Endothelial cell of hepatic sinusoid (primary cell): ENCODE measurements around the gene THTPA.
"Not testable (repeated sequence)": the region's sequence is repeated elsewhere in the genome, so short reads cannot be mapped to it uniquely, and the experiment has no call there.

Experiments used
- in situ Hi-C: cut with HindIII; loops from 2 replicates; pipeline ENCODE4 v1.10.0; 2017; ENCODE audit warnings: low sequenced_read_pairs

The THTPA gene

DNA sequence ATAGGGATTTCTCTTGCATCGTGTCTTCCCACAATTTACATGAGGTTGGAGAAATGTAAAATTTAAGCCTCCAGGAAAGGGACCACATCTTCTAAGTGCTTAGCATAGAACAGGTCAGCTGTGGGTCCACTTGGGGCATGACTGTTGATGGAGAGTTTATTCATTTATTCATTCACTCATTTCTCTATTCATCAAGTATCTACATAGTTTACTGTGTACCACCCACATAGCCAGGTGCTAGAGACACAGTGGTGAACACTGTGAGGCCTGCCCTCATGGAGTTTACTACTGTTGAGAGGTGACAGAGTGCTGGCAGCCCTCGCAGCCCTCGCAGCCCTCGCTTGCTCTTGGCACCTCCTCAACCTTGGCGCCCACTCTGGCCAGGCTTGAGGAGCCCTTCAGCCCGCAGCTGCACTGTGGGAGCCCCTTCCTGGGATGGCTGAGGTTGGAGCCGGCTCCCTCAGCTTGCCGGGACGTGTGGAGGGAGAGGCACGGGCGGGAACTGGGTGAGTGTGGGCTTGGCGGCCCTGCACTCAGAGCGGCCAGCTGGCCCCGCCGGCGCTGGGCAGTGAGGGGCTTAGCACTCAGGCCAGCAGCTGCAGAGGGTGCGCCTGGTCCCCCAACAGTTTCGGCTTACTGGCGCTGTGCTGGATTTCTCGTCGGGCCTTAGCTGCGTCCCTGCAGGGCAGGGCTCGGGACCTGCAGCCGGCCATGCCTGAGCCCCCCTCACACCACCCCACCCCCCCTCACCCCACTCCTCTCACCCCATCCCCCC, 24.3 kb downstream of the THTPA start:
- in situ Hi-C loops = no loop called here

DNA sequence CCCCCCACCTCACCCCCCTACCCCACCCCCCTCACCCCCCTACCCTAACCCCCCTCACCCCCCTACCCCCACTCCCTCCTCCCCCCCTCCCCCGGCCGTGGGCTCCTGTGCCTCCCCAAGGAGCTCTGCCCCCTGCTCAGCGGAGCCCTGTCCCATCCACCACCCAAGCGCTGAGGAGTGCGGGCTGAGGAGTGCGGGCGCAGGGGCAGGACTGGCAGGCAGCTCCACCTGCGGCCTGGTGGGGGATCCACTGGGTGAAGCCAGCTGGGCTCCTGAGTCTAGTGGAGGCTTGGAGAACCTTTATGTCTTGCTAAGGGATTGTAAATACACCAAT, 24.8 kb downstream of the THTPA start:
- in situ Hi-C loops = no loop called here

DNA sequence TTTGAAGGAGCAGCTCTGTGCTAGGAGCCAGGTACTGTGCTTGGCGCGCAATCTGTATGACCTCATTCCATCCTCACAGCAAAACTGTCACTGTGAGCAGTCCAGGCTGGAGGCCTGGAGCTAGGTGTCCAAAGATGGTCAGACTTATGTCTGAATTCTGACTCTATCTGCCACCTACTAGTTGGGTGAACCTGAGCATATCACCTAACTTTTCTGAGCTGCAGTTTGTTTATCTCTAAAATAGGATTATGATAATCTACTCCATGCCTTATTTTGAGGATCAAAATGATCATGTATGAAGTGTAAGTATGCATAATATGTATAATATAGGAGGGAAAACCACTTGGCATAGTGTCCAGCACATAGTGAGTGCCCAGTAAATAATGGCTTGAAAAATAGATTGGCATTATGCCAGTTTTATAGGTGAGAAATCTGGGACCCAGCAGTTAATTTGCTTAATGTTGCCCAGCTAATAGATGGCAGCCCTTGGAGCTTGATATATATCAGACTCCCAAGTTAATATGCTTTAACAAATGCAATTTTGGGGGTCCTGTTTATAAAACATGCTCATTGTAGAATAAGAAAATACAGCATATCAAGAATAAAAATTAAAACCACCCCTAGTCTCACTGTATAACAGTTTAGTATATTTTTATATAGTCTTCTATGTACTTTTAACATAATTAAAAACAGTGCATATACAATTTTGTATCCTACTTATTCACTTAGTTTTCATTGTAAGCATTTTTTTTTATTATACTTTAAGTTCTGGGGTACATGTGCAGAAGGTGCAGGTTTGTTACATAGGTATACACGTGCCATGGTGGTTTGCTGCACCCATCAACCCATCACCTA, 27.1 kb downstream of the THTPA start:
- in situ Hi-C loops = no loop called here

DNA sequence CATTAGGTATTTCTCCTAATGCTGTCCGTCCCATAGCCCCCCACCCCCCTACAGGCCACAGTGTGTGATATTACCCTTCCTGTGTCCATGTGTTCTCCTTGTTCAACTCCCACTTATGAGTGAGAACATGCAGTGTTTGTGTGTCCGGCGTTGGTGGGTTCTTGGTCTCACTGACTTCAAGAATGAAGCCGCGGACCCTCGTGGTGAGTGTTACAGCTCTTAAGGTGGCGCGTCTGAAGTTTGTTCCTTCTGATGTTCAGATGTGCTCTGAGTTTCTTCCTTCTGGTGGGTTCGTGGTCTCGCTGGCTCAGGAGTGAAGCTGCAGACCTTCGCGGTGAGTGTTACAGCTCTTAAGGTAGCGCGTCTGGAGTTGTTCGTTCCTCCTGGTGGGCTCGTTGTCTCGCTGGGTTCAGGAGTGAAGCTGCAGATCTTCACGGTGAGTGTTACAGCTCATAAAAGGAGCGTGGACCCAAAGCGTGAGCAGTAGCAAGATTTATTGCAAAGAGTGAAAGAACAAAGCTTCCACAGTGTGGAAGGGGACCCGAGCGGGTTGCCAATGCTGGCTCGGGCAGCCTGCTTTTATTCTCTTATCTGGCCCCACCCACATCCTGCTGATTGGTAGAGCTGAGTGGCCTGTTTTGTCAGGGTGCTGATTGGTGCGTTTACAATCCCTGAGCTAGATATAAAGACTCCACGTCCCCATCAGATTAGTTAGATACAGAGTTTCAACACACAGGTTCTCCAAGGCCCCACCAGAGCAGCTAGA, 27.9 kb downstream of the THTPA start:
- in situ Hi-C loops = not testable (repeated sequence)

DNA sequence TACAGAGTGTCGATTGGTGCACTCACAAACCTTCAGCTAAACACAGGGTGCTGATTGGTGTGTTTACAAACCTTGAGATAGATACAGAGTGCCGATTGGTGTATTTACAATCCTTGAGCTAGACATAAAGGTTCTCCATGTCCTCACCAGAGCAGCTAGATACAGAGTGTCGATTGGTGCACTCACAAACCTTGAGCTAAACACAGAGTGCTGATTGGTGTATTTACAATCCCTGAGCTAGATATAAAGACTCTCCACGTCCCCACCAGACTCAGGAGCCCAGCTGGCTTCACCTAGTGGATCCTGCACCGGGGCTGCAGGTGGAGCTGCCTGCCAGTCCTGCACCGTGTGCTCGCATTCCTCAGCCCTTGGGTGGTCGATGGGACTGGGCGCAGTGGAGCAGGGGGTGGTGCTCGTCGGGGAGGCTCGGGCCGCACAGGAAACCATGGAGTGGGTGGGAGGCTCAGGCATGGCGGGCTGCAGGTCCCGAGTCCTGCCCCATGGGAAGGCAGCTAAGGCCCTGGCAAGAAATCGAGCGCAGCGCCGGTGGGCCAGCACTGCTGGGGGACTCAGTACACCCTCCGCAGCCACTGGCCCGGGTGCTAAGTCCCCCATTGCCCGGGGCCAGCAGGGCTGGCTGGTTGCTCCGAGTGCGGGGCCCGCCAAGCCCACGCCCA, 28.6 kb downstream of the THTPA start:
- in situ Hi-C loops = not testable (repeated sequence)

DNA sequence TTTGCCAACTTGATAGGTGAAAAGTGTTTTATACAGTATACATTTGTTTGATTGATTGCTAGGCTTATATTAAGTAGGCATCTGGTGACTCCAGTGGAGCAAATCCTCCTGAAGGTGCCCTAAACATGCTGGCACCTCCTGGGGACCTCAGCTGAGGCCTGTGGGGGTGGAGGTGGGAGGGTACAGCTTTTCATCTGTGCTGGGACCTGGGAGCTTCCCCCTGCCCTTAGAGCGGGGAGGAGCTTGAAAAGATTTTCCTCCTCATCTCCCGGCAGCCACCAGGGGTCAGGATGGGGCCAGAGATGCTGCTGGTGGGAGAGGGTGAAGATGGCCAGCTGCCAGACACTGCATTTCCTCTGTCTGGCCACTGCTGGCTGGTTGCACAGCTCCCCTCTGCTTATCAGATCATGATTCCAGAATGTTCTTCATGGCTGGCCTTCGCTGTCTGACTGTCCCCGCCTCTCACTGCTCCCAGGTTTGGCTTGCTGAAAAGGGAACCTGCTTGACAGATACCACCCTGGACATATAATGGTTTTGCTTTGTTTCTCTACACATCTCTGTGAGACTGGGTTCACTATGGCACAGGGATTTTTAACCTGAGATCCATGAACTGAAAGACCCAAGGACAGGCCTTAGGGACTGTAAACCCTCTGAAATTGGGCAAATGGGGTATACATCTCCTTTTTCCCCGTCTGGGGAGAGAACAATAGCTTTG, 33.0 kb downstream of the THTPA start:
- in situ Hi-C loops = no loop called here

DNA sequence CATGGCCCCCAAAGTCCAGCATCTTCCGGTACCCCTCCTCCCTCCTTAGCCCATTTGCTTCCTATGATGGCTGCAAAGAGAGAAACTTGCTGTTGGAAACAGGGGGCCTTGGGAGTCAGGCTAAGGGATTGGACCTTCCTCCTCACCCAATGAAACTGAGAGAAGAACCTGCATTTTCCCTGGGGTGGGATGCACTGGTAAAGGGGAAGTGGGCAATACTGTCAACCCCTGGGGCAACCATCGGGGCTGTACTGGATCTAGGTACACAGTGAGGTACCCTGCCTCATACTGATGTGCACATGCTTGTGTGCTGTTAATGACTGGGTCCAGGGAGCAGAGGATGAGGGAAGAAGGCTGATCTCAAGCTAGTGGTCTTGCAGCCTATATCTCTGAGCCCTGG, 33.5 kb downstream of the THTPA start:
- in situ Hi-C loops = no loop called here

DNA sequence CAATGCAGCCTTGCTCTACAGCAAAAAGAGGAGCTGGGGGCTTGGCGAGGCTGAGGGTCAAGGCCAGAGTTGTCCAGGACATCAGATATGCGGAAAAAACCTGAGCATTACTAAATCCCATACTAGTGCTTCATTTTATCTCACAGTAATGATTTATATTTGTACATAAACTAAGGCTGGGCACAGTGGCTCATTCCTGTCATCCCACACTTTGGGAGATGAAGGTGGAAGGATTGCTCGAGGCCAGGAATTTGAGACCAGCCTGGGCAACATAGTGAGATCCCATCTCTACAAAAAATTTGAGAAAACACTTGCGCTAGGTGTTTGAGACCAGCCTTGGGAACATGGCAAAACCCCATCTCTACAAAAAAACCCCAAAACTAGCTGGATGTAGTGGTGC, 34.1 kb downstream of the THTPA start:
- in situ Hi-C loops = no loop called here

DNA sequence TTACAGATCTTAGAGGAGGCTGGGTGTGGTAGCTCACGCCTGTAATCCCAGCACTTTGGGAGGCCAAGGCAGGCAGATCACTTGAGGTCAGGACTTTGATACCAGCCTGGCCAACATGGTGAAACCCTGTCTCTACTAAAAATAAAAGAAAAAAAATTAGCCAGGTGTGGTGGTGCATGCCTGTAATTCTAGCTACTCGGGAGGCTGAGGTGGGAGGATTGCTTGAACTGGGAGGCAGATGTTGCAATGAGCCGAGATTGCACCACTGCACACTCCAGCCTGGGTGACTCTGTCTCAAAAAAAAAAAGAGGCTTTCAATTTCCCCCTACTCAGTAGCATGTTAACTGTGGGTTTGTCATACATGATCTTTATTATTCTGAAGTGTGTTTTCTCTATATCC, 38.1 kb downstream of the THTPA start:
- in situ Hi-C loops = not testable (repeated sequence)

DNA sequence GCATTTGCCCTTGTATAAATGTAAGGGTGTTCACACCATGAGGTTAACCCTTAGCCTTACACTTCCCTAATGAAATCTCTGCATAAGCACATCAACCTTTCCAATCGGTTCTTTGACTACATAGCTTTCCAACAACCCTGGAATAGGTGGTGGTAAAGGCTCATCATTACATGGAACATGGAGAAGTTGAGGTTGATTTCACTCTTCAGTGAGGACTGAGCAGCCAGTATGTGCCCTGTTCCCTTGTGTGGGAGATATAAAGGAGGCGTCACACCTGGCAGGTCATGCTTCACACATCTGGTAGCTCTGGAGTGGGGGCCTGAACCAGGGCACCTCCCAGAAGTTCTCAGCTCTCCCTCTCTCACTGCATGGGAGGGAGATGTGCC, 44.2 kb downstream of the THTPA start:
- in situ Hi-C loops = no loop called here

DNA sequence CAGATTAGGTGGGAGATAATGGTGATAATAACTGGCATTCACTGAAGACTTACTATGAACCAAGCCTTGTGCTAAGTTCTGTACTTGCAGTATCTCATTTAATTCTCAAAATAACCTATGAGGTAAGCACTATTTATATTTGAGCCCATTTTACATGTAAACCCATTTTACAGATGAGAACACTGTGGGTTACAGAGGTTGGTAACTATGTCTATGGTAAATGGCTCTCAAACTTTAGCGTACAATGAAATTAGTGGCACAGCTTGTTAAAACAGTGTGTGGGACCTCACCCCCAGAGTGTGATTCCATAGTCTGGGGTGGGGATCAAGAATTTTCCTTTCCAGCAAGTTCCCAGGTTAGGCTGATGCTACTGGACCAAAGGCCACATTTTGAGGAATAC, 44.7 kb downstream of the THTPA start:
- in situ Hi-C loops = no loop called here

DNA sequence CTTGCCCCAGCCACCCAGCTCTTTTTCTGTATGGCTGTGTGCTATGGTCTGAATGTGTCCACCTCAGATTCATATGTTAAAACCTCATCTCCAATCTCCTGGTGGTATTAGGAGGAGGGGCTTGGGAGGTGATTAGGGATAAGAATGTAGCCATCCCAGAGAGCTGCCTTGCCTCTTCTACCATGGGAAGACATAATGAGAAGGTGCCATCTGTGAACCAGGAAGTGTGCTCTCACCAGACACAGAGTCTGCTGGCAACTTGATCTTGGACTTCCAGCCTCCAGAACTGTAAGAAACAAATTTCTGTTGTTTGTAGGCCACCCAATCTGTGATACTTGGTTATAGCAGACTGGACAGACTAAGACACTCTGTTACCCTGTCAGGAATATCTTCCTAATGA, 45.4 kb downstream of the THTPA start:
- in situ Hi-C loops = no loop called here

DNA sequence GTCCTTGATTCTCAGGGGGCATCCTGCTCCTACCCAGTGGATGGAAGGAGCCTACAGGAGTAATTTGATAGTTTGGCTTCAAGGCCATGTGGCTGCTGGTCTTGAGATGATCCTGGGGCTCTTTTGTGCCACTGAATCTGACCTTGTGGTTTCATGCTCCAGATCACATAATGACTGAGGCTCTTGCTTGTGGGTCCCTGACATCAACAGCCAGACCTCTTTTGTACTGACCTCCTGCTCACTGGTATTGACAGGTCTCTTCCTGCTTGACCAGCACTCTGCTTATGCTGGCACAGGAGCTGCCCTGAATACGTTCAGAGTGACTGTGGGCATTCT, 45.7 kb downstream of the THTPA start:
- in situ Hi-C loops = no loop called here

DNA sequence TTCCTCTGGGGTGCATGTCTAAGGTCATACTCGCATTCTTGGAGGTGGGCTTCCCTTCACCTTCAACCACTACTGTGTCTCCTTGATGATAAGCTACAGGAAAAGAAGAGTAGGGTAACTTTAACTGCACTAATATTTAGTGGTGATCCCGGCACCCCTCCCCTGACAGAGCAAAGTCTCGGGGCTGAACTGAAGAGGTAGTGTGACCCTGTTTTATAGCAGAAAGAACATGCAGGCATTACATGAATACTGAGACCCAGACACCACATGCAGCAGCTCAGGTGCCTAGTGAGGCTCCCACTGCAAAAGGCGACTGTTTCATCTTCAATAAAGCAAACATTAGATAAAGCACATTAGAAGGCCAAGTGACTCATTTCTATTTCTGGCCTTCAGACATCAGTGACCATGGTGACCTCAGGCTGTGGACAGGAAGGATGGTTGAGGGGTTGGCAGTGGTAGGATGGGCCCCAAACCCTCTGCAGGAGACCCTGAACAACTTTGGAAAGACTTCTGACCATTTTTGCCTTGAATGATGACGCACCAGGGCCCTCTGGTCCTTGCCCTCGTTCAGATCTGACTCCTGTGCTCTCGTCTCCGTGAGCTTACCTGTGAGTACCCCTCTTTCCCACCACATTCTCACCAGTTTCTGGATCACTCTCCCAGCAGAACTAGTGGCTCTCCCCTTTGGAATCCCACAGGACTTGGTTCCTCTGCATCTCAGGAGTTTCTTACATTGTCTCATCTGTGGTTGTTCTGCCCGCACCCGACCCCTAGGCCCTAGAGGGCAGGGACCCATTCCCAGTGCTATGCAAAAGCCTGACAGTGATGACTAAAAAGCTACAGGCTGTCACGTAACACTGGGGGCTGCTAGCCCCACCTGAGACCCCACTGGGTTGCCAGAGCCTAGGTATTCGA, 46.4 kb downstream of the THTPA start:
- in situ Hi-C loops = no loop called here

DNA sequence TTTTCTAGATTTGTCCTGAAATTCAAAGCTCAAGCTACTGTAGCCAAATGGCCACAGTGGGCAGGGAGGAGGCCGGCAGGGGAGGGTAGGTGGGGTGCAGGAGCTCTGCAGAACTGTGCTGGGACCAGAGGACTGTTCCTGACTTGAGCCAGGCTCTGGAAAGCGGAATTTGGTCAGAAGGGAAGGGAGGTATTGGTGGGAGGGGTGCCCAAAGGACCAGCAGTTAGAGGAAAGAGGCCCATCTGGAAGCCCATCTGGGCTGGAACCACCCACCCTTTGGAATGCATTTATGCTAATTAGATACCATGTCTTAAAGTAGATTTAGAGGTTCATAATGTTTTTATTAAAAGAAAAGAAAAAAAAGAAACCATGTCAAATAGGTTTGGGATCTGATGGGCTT, 47.0 kb downstream of the THTPA start:
- in situ Hi-C loops = no loop called here

DNA sequence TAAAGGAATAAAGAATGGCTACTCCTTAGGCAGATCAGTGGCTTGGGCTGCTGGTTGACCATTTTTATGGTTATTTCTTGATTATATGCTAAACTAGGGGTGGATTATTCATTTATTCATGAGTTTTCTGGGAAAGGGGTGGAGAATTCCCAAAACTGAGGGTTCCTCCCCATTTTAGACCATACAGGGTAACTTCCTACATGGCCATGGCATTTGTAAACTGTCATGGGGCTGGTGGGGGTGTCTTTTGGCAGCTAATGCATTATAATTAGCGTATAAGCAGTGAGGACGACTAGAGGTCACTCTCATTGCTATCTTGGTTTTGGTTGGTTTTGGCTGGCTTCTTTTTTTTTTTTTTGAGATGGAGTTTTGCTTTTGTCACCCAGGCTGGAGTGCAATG, 48.1 kb downstream of the THTPA start:
- in situ Hi-C loops = no loop called here

DNA sequence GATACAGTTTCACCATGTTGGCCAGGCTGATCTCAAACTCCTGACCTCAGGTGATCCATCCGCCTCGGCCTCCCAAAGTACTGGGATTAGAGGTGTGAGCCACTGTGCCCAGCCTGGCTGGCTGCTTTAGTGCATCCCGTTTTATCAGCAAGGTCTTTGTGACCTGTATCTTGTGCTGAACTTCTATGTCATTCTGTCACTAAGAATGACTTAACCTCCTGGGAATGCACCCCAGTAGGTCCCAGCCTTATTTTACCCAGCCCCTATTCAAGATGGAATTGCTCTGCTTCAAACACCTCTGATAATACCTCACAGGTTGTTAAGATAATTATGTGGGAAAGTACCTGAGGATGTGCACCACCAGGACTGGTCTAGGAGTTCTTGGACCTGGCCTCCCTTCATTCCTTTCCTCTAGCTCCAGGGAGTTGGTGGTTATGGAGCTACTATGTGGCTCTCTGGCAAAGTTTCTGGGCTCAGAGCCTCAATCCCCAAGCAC, 48.7 kb downstream of the THTPA start:
- in situ Hi-C loops = no loop called here

DNA sequence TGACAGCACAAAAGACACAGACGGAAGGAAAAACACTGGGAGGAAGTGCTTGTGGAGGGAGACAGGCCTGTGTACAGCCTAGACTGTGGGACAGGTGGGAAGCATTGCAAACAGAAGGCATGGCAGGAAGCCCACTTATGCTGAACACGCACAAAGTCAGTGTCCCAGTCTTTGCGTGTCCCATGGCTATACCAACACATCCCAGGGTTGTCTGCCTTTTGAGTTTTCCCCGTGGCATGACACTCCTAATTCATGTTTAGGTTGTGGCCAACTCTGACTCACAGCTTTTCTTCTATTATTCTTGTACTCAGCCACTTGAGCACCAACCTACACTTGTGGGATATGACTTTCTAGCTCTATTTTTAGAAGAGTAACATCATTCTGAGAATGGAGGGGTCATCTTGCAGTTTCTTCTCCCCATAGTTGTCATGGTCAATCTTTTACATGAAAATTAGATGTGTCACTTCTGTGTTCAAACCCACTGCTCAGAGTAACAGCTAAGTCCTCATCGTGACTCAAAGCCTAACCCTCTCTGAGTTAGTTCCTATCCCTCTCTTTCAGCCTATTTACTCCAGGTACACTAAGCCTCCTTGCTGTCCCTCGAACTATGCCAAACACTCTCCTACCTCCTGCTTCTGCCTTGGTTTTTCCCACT, 50.0 kb downstream of the THTPA start:
- in situ Hi-C loops = no loop called here

DNA sequence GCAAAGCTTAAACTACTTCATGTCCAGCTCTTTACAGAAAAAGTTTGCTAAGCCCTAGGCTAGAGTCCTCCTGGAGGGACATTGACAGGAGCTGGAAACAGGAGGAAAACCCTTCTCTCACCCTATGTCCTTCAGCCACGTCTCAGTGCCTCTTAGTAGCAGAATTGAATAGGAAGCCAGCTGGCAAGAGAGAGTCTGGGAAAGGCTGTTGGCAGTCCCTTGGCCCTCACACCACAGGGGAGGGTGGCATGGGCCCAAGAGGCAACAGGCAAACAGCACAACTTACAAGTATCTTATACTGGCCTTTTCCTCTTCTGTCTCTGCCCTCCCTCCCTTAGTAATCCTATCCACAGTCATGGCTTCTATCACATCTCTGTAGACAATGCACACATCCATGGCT, 52.4 kb downstream of the THTPA start:
- in situ Hi-C loops = no loop called here
